GM19238 (cell line): ENCODE results near the gene USP48.

ENCODE experiments used
- DNase-seq: peaks from one replicate; pipeline ENCODE4 v3.0.0; 2011; ENCODE audit warnings: low spot score; ENCODE audit not compliant: insufficient read length

The USP48 gene

GRCh38 chr1:21749859-21750468, 33.0 kb downstream of the USP48 start:
- no peak for DNase-seq

DNA sequence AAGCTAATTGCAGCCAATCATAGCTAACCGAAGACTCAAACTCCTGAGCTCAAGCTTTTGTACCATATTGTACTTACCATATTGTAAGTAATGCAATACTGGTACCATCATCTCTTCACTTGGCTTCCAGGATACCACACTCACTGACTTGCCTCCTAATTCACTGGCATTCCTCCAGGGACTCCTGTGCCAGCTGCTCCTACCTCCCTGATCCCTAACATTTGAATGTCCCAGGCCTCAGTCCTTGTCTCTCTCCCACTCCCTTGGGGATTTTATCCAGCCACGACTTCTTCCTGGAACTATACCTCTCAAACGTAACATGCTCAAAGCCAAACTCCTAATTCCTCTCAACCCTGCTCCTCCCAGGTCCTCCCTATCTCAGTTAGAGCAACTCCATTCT, 33.8 kb downstream of the USP48 start:
- no peak for DNase-seq

DNA sequence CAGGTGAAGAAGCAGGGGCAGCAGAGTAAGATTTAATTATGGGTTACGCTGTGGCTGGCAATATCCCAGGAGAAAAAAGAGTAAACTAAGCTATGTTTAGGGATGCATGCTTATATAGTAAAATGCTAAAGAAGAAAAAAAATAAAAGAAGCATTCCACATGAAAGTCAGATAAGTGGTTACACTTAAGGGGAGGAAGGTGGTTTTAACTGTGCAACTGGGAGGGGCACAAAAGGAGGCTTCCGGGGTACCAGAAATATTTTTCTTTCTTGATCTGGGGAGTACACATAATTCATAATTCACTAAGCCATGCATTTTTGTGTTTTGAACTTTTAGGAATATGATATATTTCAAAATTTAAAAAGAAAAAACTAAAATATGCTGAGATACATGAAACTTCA, 39.5 kb downstream of the USP48 start:
- no peak for DNase-seq

DNA sequence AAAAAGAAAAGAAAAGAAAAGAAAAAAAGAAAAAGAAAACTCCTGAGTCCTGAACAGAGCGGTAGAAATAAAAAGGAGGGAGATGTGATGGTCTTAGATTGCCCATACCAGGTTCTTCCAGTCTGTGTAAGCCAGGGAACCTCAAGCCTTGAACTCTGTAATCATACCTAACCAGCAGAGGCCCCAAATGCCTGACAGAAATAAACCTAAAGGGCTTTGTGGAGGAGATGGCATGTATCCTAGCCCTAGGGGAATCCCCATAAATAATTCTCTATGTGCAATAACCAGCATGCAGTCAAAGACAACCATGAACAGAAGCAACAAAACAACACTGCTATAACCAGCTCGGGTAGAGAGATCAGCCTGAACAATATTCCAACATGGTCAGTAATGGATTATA, 40.4 kb downstream of the USP48 start:
- DNase-seq: no peak

GRCh38 chr1:21741206-21741605, 41.7 kb downstream of the USP48 start:
- no peak for DNase-seq

GRCh38 chr1:21736876-21737275, 46.1 kb downstream of the USP48 start:
- no peak for DNase-seq

DNA sequence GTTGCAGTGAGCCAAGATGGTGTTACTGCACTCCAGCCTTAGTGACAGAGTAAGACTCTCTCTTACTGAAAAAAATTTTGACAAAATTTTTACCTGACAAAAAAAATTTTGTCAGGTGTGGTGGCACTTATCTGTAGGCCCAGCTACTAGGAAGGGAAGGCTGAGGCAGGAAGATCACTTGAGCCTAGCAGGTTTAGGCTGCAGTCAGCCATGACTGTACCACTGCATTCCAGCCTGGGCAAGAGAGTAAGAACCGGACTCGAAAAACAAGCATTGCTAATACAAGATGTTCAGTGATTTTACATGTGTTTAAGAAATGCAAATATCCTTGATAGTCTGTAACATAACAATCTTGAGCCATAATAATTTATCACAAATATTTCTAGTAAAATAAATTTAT, 46.9 kb downstream of the USP48 start:
- DNase-seq: no peak

DNA sequence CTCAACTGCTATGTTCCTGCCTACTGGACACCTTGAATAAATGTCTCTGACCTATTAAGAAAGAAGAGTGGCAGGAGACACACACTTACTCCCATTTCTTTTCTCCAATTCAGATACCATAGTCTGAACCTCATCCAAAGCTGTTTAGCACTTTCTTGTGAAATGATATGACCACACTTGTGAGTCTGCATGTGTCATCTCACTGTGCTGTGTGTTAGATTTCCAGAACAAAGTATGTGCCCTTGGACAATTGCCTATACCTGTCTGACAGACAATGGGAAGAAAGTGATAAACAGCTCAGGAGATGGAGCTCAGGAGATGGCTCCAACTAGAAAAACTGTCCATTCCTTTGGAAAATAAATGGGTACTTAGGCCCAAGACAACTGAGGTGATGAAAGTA, 48.4 kb downstream of the USP48 start:
- no peak for DNase-seq

GRCh38 chr1:21732664-21733063, 50.3 kb downstream of the USP48 start:
- DNase-seq: no peak

DNA sequence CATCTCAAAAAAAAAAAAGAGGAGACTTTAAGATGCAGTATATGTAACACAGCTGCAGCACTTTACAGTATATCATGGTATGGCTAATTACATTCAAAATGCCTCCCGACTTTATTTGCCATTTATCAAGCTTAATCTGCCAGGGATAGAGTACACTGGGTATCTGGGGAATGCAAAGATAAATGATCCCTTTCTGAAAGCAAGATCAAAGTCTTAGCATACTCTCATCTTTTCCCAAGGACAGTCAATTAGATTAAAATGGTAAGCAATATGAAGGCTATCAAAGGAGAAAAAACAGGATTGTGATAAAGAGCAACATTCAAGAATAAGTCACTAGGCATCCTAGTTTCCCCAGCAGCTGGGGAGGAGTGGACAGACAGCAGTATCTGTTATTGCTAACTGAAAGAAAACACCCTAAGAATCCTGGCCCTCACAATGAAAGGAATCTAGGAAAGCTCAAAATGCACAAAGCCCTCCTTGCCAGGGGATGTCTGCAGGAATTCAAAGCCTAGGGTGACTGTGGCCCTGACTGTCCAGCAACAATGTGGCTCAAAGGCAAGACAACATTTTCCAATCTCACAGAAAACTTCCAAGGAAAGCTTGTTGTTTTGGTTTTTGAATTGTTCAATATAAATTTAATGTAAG, 57.1 kb downstream of the USP48 start:
- no peak for DNase-seq

GRCh38 chr1:21724570-21724969, 58.4 kb downstream of the USP48 start:
- no peak for DNase-seq

GRCh38 chr1:21724098-21724497, 58.9 kb downstream of the USP48 start:
- no peak for DNase-seq

DNA sequence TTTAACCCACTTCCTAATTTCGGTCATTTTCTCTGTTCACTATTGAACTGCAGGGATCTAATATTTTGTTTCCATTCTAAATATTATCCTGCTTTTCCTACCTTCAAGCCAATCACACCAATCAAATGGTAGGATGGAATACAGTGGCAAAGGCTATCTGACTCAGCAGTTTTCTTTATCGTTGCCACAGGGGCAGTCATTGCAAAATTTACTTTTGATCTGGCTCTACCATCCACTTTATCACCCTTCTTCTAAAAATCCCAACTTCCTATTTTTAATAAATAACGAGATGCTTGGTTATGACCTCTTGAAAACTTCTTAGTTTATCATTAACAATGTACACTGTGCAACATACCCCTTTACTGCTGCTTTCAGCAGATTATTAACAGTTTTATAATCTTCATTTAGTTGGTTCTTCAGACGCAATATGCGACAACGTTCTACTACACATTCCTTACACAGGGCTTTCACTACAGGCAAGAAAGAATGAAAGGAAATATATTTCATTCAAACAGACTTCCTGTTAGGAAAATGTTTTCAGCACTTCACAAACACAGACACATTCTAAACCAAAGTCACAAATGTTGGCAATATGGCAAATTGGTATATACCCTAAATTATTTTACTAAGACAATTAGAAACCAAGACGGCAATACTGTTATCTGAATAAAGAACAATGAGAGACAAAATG, 61.5 kb downstream of the USP48 start:
- no peak for DNase-seq

GRCh38 chr1:21716169-21716568, 66.8 kb downstream of the USP48 start:
- no peak for DNase-seq

DNA sequence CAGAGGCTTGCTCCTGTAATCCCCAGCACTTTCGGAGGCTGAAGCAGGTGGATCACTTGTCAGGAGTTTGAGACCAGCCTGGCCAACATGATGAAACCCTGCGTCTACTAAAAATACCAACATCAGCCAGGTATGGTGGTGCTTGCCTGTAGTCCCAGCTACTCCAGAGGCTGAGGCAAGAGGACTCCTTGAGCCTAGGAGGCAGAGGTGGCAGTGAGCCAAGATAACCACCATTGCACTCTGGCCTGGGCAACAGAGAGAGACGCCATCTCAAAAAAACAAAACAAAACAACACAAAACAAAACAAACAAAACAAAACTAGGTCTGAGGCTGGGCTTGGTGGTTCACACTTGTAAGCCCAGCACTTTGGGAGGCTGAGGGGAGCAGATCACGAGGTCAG, 75.1 kb downstream of the USP48 start:
- no peak for DNase-seq

- DNase-seq: no peak
Measured at GRCh38 chr1:21707086-21707840, 75.7 kb downstream of the USP48 start.

DNA sequence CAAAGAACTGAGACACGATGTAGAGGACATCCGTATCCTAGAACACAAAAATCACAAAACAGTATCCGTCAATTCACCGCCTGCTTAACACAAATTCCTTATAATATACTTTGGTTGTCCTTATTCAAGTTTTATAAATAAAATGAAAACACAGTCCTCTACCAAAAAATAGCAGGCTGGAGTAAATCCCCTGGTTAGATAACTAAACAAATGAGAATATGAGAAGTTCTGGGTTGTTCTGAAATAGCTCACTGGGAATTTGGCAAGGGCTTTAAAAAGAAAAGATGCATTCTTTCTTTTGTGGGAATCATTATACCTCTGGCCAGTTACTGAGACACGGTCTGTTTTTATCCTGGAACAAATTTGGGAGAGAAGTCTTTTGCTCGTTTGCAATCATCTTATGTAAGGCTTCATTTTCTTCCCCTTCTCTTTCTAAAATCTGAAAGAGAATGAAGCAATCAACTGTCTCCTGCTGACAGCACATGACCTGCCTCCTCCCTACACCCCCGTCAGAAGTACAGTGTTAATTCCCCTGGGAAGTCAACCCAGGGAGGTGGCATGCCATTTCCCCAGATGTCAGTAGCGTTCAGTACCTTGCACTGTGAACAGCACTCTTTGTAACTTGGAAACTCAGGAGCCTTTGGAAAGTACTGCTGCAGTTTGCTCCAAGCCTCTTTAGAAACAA, 76.7 kb downstream of the USP48 start:
- no peak for DNase-seq

GRCh38 chr1:21705303-21705980, 77.5 kb downstream of the USP48 start:
- no peak for DNase-seq

DNA sequence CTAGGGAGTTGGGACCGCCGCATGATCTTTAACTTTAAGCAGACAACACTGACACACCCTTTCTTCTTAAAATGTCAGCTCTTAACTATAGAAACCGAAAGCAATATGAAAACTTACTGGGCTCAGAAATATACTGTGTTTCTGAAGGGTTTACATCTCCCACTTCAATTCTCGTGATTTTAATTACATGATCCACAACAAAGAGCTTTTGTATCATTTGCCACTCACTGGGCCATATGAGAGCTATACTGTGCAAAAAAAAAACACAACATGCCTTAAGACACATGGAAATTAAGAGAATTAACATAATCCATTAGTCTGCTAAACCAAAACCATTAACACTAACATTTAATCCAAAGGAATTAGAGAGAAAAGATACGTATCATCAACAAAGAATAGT, 78.8 kb downstream of the USP48 start:
- DNase-seq: no peak

DNA sequence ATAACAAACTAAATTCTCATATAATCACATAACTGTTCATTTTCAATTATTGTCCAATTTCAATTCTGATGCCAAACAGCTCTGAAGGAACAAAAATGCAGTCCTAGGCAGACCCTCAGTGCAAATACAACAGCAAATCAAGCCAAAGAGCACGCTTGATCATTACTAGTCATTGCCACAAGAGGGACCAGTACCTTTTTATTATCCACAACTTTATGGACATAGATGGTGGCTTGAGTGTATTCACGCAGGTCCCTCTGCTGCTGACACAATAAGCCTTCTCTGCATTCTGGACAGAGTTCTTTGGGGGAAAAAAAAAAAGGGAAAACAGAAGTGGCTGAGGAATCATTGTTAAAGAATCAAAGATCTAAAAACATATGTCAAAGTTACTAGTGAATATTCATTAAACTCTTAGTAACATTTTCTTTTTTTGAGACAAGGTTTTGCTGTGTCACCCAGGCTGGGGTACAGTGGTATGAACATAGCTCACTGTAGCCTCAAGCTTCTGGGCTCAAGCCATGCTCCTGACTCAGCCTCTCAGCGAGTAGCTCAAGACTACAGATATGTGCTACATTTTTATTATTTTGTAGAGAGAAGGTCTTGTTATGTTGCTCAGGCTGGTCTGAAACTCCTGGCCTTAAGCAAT, 79.5 kb downstream of the USP48 start:
- no peak for DNase-seq

GRCh38 chr1:21702780-21703179, 80.2 kb downstream of the USP48 start:
- DNase-seq: no peak
